Erythroblast (primary cell): ENCODE data around the gene KLK12.

Experiments used
- GATA1 ChIP-seq: IDR thresholded peaks from 2 replicates; pipeline ENCODE4 v1.6.1; 2011; ENCODE audit warnings: low read depth, mild to moderate bottlenecking, control low read depth, low read length, moderate library complexity
- POLR2A ChIP-seq: IDR thresholded peaks from 2 replicates; pipeline ENCODE4 v1.6.1; 2011; ENCODE audit warnings: mild to moderate bottlenecking, low read length

DNA sequence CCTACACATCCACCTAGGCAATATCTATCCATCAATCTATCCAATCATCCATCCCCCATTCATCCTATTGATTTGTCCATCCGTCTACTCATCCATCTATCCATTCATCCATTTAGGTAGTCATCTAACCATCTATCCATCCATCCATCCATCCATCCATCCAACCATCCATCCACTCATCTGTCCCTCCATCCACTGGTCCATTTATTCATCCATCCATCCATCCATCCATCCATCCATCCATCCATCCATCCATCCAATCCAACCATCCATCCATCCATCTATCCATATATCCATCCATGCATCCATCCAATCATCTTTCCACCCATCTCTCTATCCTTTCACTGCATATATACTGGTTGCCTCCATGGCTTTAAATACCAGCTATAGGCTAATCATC is 26.2 kb upstream of the KLK12 start:
- TF ChIP-seq POLR2A: no peak
- no peak for TF ChIP-seq GATA1
